ENCODE measurements around the gene DUSP22.

DNA sequence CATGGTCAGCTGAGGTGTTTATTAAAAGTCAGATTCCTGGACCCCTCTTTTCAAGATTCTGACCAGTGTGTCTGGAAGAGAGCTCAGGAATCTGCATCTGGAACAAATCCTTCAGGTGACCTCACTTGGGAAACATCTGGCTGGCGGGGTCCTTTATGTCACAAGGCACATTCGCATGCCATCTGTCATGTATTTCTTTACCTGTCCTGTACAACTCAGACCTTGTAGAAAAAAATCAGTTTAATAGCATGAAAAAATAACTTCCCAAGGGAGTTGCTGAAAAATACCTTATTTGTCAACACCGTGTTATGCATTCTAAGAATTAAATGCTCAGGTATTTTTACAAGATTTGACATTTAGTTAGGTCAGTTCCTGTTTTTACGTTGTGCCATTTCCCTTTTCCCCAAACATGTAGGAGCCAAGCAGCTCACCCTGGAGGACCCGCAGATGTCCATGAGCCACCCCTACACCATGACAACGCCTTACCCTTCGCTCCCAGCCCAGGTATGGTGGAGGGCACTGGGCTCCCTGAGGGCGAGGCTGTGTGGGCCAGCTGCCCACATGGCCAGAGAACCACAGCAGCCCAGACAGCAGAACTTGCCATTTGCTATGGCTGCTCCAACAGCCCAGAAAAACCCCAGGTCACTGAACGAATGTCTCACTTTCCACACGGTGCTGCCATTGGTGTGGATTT, 103.3 kb downstream of the DUSP22 start:
- no peak for TF ChIP-seq HOXB13 (CRISPR knock-in tag; IDR thresholded peaks at IDR 0.05; ENCODE audit: low read depth)
- TF ChIP-seq, protein P1, sequence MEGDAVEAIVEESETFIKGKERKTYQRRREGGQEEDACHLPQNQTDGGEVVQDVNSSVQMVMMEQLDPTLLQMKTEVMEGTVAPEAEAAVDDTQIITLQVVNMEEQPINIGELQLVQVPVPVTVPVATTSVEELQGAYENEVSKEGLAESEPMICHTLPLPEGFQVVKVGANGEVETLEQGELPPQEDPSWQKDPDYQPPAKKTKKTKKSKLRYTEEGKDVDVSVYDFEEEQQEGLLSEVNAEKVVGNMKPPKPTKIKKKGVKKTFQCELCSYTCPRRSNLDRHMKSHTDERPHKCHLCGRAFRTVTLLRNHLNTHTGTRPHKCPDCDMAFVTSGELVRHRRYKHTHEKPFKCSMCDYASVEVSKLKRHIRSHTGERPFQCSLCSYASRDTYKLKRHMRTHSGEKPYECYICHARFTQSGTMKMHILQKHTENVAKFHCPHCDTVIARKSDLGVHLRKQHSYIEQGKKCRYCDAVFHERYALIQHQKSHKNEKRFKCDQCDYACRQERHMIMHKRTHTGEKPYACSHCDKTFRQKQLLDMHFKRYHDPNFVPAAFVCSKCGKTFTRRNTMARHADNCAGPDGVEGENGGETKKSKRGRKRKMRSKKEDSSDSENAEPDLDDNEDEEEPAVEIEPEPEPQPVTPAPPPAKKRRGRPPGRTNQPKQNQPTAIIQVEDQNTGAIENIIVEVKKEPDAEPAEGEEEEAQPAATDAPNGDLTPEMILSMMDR (IDR thresholded peaks at IDR 0.05) = no peak
- TF ChIP-seq HDAC2 (IDR thresholded peaks at IDR 0.05) = no peak
- no peak for TF ChIP-seq SREBF2 (IDR thresholded peaks at IDR 0.05)
- TF ChIP-seq EP300 (IDR thresholded peaks at IDR 0.05) = no peak
- TF ChIP-seq POLR2A (IDR thresholded peaks at IDR 0.05; ENCODE audit: low read length) = no peak
- no peak for TF ChIP-seq CEBPB (IDR thresholded peaks at IDR 0.05)
- TF ChIP-seq BHLHE40 (IDR thresholded peaks at IDR 0.05; ENCODE audit: low read depth, low read length) = no peak
- TF ChIP-seq, protein P2, sequence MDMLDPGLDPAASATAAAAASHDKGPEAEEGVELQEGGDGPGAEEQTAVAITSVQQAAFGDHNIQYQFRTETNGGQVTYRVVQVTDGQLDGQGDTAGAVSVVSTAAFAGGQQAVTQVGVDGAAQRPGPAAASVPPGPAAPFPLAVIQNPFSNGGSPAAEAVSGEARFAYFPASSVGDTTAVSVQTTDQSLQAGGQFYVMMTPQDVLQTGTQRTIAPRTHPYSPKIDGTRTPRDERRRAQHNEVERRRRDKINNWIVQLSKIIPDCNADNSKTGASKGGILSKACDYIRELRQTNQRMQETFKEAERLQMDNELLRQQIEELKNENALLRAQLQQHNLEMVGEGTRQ (IDR thresholded peaks at IDR 0.05) = no peak
- TF ChIP-seq TFCP2L1 (CRISPR knock-in tag; IDR thresholded peaks at IDR 0.05) = no peak
- TF ChIP-seq, protein P3, sequence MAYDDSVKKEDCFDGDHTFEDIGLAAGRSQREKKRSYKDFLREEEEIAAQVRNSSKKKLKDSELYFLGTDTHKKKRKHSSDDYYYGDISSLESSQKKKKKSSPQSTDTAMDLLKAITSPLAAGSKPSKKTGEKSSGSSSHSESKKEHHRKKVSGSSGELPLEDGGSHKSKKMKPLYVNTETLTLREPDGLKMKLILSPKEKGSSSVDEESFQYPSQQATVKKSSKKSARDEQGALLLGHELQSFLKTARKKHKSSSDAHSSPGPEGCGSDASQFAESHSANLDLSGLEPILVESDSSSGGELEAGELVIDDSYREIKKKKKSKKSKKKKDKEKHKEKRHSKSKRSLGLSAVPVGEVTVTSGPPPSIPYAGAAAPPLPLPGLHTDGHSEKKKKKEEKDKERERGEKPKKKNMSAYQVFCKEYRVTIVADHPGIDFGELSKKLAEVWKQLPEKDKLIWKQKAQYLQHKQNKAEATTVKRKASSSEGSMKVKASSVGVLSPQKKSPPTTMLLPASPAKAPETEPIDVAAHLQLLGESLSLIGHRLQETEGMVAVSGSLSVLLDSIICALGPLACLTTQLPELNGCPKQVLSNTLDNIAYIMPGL (CRISPR knock-in tag; IDR thresholded peaks at IDR 0.05; ENCODE audit: borderline replicate concordance) = no peak
- no peak for TF ChIP-seq JUN (IDR thresholded peaks at IDR 0.05)
